ENCODE measurements around the gene CDK3.
"Not testable (repeated sequence)": the region's sequence is repeated elsewhere in the genome, so short reads cannot be mapped to it uniquely, and the experiment has no call there.

Gene CDK3

DNA sequence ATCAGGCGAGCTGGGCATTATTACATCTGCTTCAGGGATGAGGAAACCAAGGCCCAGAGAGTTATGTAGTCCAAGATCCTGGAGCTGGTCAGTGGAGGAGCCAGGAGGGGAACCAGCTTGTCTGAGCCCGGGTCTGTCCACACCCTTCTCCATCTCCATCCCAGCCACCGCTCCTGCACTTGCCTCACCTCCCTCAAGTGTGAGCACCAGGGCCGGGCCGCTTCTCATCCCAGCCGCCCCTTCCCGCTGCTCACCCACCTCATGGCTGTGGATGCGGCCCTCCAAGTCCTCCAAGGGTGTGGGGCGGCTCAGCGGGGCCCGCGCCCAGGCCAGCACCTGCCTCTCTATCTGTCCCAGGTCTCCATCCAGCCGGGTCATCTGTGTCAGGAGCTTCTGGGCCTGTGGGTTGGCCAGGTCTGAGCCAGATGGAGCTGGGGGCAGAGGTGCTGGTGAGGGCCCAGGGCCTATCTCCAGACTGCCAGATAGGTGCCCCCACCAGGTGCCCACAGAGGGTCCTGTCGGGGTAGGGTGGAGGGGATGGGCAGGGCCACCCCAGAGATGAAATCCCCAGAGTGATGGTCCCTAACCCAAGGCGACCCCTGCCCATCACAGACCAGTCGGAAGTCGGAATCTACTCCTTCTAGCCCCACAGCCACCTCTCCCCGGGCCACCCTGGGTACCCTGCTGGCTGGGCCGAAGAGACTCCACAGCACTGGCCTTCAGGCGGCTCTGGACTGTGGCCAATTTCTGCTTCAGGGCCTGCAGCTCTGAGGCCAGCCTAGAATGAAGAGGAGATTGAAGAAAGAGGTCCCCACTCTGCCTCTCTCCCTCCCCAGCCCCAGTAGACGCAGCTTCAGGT lies 17.1 kb downstream of the CDK3 start:
- DNase-seq: no peak

DNA sequence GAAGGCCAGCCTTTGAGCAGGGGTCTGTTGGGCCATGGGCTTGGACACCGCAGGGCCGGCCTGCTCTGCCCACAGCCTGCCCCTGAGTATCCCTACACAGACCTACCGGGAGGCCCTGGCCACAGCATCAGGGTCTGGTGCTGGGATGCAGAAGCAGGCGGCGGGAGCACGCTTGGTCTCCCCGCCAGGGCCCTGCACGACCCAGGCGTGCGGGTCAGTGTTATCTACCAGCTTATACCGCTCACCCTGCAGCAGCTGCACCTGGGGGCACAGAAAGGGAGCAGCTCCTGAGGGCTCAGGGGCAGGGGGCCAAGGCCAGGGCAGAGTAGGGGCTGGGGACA lies 17.7 kb downstream of the CDK3 start:
- DNase-seq: no peak

DNA sequence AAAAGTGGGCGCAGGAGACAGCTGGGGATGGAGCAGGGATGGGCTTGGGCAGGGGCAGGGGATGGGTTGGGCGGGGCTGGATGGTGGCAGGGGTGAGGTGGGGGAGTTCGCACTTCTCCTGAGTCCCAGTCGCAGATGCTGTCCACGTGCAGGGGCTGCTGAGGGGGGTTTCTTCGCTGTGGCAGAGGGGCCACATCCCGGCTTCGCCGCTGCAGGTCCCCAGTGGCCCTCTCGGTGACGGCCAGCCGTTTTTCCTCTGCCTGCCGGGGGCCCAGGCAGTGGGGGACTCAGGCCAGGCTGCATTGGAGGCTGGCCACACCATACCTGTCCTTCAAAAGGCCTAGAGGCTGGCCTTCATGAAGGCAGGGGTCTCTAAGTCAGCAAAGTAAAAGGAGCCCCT lies 18.1 kb downstream of the CDK3 start:
- no peak for DNase-seq

GRCh38 chr17:76019833-76020467 lies 19.3 kb downstream of the CDK3 start:
- DNase-seq: no peak

- no peak for DNase-seq
Observed at GRCh38 chr17:76022285-76022684, 21.6 kb downstream of the CDK3 start.

DNA sequence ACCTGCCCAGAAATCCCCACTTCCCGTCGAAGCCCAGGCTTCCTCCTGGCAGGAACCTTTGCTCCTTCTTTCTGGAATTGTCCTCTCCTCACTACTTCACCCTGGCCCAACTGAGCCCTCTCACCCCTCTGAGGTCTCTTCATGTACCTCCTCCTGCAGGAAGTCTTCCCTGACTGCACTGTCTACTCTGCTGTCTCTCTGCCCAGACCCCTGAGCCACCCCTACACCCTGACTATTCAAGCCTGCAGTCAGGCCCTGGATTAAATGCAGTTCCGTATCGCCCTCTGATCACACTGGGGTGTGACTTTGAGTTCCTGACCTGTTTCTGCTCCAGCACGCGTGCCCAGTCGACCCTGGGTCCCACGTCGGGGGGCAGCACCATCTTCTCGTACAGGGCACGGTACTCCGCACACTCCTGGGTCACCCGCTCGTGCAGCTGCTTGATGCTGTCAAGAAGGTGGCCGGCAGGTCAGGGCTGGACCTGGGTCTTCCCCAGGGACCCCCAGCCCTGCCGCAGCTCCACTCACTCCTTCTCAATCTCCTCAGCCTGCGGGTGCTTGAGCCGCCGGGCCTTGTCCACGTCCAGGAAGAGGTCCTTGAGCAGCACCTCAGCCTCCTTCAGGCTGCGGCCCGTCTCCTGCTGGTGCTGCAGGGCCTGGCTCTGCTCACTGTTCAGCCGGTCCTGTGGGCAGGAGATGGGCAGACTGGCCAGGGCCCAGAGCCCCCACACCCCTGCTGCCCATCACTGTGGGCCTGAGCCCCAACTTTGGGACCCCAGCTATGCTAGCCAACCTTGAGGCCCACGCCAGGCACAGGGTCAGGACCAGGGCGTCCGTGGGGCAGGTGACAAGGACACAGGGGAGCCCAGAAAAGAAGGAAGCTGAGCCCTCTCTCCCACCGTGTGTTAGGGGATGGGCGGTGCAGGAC lies 22.6 kb downstream of the CDK3 start:
- no peak for DNase-seq

- DNase-seq: no peak
Observed at GRCh38 chr17:76023900-76024237, 23.2 kb downstream of the CDK3 start.

DNA sequence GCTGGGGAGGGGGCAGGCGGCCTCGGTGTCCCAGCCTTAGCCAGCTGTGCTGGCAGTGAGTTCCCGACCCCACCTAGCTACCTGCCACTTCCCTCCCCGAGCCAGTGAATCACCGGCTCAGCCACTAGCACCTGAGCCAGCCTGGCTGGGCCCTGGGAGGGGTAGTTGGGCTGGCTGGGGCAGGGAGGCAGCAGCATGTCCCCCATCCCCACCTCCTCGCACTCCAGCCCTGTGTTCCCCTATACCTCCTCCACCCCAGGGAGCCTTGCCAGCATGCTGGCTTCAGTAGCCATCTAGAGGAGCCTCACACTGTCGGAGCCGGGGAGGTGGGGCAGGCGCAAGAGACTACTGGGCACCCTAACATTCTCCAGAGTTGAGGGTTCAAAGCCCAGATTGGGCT lies 23.7 kb downstream of the CDK3 start:
- DNase-seq: no peak

DNA sequence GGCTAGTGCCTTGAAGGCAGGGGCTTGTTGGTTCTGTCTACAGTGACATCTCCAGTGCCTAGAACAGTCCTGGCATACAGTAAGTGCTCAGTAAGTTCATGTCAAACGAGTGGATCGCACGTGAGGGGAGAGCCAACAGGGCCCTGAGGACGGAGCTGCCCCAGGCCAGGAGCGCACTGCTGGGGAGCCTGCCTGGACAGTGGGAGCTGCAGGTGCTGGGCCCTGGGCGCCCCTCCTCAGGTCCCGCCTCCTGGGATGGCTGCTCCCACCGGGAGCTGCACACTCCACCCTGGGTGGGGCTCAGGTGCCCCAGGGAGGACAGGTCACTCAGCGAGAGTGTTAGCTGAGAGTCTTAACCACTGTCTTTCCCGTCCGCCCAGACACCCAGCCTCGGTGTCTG lies 24.6 kb downstream of the CDK3 start:
- DNase-seq: no peak

GRCh38 chr17:76026714-76027158 lies 26.1 kb downstream of the CDK3 start:
- no peak for DNase-seq

- no peak for DNase-seq
Observed at GRCh38 chr17:76027159-76027839, 26.6 kb downstream of the CDK3 start, which contains the start of gene EVPL. EVPL (minus strand) TSS chr17:76027306; CDS start chr17:76027198, 108 bp downstream.

DNA sequence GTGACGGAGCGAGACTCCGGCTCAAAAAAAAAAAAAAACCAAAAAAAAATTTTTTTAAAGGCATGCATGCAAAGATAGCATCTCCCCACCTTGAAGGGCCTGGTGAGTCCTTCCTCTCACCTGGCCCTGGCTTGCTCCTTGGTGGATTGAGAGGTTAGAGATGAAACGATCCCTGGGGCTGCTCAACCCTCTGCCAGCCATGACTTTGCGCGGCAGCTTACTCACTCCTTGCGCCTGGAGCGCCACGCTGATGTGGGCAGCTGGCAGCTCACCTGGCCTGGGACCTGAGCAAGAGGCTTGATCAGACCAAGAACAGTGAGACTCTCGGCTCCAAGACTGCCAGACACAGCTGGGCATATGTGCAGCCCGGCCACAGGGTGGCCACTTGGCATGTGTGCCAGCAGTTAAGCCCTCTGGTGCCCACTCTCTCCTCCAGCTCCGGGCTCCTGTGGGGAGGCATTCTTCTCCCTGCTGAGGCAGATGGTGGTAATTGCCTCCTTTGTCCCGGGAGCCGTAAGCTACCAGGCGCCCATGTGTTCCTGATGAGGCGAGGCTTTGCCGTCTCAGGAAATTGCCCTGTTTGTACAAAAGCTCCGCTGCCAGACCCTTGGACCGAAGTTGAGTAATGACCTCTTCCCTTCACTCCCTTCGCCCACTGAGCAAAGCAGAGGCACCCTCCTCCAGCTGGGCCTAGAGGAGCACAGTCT lies 31.6 kb downstream of the CDK3 start:
- DNase-seq: no peak

GRCh38 chr17:76032780-76033108 lies 32.1 kb downstream of the CDK3 start:
- no peak for DNase-seq

GRCh38 chr17:76033139-76033538 lies 32.5 kb downstream of the CDK3 start:
- DNase-seq: no peak

GRCh38 chr17:76034428-76035350 lies 34.0 kb downstream of the CDK3 start:
- DNase-seq: no peak

DNA sequence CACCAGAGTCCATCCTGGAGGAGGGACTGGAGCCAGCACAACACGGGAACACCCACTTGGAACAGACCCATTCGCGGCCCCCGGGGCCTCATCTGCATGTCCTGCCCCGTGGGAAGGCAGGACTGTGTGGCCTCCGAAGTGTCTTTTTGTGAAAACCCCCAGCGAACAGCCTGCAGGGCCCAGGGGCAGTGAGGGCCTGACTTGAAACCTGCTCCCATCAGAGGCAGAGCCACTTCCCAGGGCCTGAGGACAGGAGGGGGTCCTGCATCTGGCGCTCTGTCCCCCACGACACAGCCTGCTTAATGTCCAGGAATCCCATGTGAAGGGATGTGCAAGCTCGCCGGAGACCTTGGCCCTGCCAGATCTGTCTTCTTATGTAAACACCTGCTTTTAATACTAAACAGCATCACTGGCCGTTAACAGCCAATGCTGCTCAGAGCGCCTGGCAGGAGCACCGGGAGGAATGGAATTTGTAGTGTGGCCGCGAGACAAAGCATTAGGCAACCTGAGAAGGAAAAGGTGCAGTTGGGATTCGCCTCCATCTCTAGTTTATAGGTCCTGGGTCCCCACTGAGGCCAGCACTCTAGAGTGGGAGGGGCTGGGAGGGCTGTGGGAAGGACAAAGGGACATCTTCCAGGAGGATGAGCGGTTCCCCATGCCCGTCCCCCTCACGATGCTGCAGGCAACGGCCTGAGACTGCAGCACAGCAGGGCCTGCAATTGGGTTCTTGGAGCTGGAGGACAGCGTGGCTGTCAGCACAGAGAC lies 36.0 kb downstream of the CDK3 start:
- no peak for DNase-seq

- DNase-seq: no peak
Observed at GRCh38 chr17:76038050-76038449, 37.4 kb downstream of the CDK3 start.

GRCh38 chr17:76039121-76039520 lies 38.5 kb downstream of the CDK3 start:
- no peak for DNase-seq

GRCh38 chr17:76040376-76040775 lies 39.7 kb downstream of the CDK3 start:
- no peak for DNase-seq

- not testable (repeated sequence) for DNase-seq
Observed at GRCh38 chr17:76042868-76043267, 42.2 kb downstream of the CDK3 start.

Measured in stimulated activated naive CD4-positive, alpha-beta T cell (primary cell).